Esophagus muscularis mucosa (tissue), 4 donors: ENCODE data around the gene ETF1. TPM values are rescaled to one million over a fixed set of nuclear protein-coding genes. Genes with fewer than 3 reads are reported as not detected.

ENCODE experiments used
- DNase-seq: peaks from one replicate; pipeline ENCODE4 v3.0.0-alpha.2; 2017; ENCODE audit errors: extremely low spot score
- H3K27ac ChIP-seq, 4 donors: fragments of 200-600 bp; sonication (generic); replicated peaks in 1 of 4; 1 replicate in 3 of 4; 2 replicates in 1 of 4; pipeline ENCODE4 v1.5.1; 2016 to 2019; ENCODE audit warnings: mild to moderate bottlenecking in 1 of 4
- H3K27me3 ChIP-seq, 4 donors: fragments of 200-600 bp; sonication (generic); one replicate each; pipeline versions ENCODE4 v1.5.1 to v1.6.0; 2016 to 2019
- H3K36me3 ChIP-seq, 4 donors: fragments of 200-600 bp; sonication (generic); one replicate each; pipeline ENCODE4 v1.5.1; 2016 to 2019
- H3K4me1 ChIP-seq, 4 donors: fragments of 200-600 bp; sonication (generic); one replicate each; pipeline ENCODE4 v1.5.1; 2016 to 2019
- H3K4me3 ChIP-seq, 4 donors: fragments of 200-600 bp; sonication (generic); 1 replicate in 2 of 4; 2 replicates in 2 of 4; pipeline ENCODE4 v1.5.1; 2016 to 2019; ENCODE audit warnings: mild to moderate bottlenecking in 4 of 4, moderate library complexity in 1 of 4
- H3K9me3 ChIP-seq, 4 donors: fragments of 200-600 bp; sonication (generic); 1 replicate in 3 of 4; 2 replicates in 1 of 4; pipeline ENCODE4 v1.5.1; 2016 to 2019
- CTCF ChIP-seq, 3 experiments: fragments of 200-600 bp in 2 of 3; fragments of 450-650 bp in 1 of 3; sonication (generic) in 2 of 3; IDR thresholded peaks; one replicate each; pipeline ENCODE4 v1.5.1; 2017 to 2019; ENCODE audit warnings: antibody characterized with exemption in 3 of 3, mild to moderate bottlenecking in 2 of 3, moderate library complexity in 1 of 3
- EP300 ChIP-seq: sonication (generic); formaldehyde crosslinking; IDR thresholded peaks from one replicate; pipeline ENCODE4 v1.6.1; 2017; ENCODE audit warnings: antibody characterized with exemption
- POLR2A ChIP-seq: fragments of 450-650 bp; IDR thresholded peaks from one replicate; pipeline ENCODE4 v1.6.1; 2017; ENCODE audit warnings: antibody characterized with exemption, moderate library complexity, mild to moderate bottlenecking, low read depth
- POLR2AphosphoS5 ChIP-seq, 2 donors: sonication (generic); formaldehyde crosslinking; IDR thresholded peaks; one replicate each; pipeline ENCODE4 v1.6.1; 2017; ENCODE audit warnings: antibody characterized with exemption in 2 of 2
- WGBS: methylation state at CpG from one replicate; pipeline ENCODE4 v1.1.5; 2018; 5-methylcytosine and 5-hydroxymethylcytosine counted together
- intact Hi-C: fragments of 100-400 bp; cut with DNase I; formaldehyde crosslinking; loops from one replicate; pipeline ENCODE4 v1.15.1; 2023
- total RNA-seq, 4 donors: library from RNA; depleted of rRNA; stranded (reverse); fragments of >200 nt; gene quantifications; one replicate each; pipeline versions ENCODE4 v1.1.0 to v1.2.1, GENCODE V29; 2016

Gene ETF1
- total RNA-seq, 4 donors from 2014 or later: 90.5 to 154 (median 111) TPM

- no peaks in the 10 kb centered on the region for H3K27me3 ChIP-seq
- 66% methylated on average over 6 of the region's 6 CpGs for WGBS
- peaks cover 0 to 11% (median 10%) of the 10 kb centered on the region in 4 donors for H3K4me1 ChIP-seq
- intact Hi-C loops: no loop called here
- no peak for TF ChIP-seq POLR2A
- TF ChIP-seq POLR2AphosphoS5 (IDR thresholded peaks at IDR 0.05): peak in 1 of 2 donors; percentile 31
- no peak overlapping the region for H3K4me3 ChIP-seq
- no peak overlapping the region for H3K27ac ChIP-seq
- H3K9me3 ChIP-seq: no peaks in the 10 kb centered on the region
- no peak for DNase-seq
- H3K36me3 ChIP-seq: peaks cover 0 to 11% (median 5%) of the 10 kb centered on the region in 4 donors
Observed at GRCh38 chr5:138472353-138472752, 70.7 kb downstream of the ETF1 start.

GRCh38 chr5:138471052-138471361 lies 72.0 kb downstream of the ETF1 start:
- no peak overlapping the region for H3K4me3 ChIP-seq
- H3K27me3 ChIP-seq: no peaks in the 10 kb centered on the region
- H3K9me3 ChIP-seq: no peaks in the 10 kb centered on the region
- 90% methylated on average over 2 of the region's 2 CpGs for WGBS
- intact Hi-C loops: no loop called here
- H3K36me3 ChIP-seq: peaks cover 0 to 18% (median 9%) of the 10 kb centered on the region in 4 donors
- TF ChIP-seq POLR2AphosphoS5 (IDR thresholded peaks at IDR 0.05) (no peak), POLR2A (no peak), CTCF (IDR thresholded peaks at IDR 0.05) (no peak), EP300 (no peak)
- no peak for DNase-seq
- peaks cover 9 to 24% (median 23%) of the 10 kb centered on the region in 4 donors for H3K4me1 ChIP-seq
- no peak overlapping the region for H3K27ac ChIP-seq

GRCh38 chr5:138470322-138471051 lies 72.5 kb downstream of the ETF1 start:
- WGBS: 83% methylated on average over 3 of the region's 3 CpGs
- no peak overlapping the region for H3K4me3 ChIP-seq
- DNase-seq: no peak

GRCh38 chr5:138469540-138470321 lies 73.3 kb downstream of the ETF1 start:
- DNase-seq: no peak
- 70% methylated on average over 5 of the region's 8 CpGs for WGBS
- Histone ChIP-seq H3K4me1 (peaks cover 13 to 31% (median 28%) of the 10 kb centered on the region in 4 donors), H3K27me3 (no peaks in the 10 kb centered on the region), H3K36me3 (peaks cover 0 to 18% (median 9%) of the 10 kb centered on the region in 4 donors), H3K27ac (peak overlapping the region in 2 of 4 donors; percentile 2 to 40), H3K9me3 (no peaks in the 10 kb centered on the region), H3K4me3 (peak overlapping the region in 1 of 4 donors; percentile 5)
- TF ChIP-seq POLR2AphosphoS5 (IDR thresholded peaks at IDR 0.05) (peak in 1 of 2 donors; percentile 79), CTCF (IDR thresholded peaks at IDR 0.05) (no peak)
- intact Hi-C loops: no loop called here

More at GRCh38 chr5:138470322-138471051, 72.5 kb downstream of the ETF1 start:
- H3K36me3 ChIP-seq: peaks cover 0 to 18% (median 9%) of the 10 kb centered on the region in 4 donors
- TF ChIP-seq POLR2A: no peak
- TF ChIP-seq POLR2AphosphoS5 (IDR thresholded peaks at IDR 0.05): peak in 1 of 2 donors; percentile 43
- peak overlapping the region in 1 of 4 donors; percentile 2 for H3K27ac ChIP-seq
- peaks cover 13 to 30% (median 28%) of the 10 kb centered on the region in 4 donors for H3K4me1 ChIP-seq
- intact Hi-C loops: no loop called here
- no peaks in the 10 kb centered on the region for H3K27me3 ChIP-seq
- no peaks in the 10 kb centered on the region for H3K9me3 ChIP-seq

GRCh38 chr5:138468966-138469539 lies 74.0 kb downstream of the ETF1 start:
- WGBS: 91% methylated on average over 8 of the region's 8 CpGs
- Histone ChIP-seq H3K27me3 (no peaks in the 10 kb centered on the region), H3K27ac (peak overlapping the region in 1 of 4 donors; percentile 40), H3K9me3 (no peaks in the 10 kb centered on the region), H3K4me3 (peak overlapping the region in 1 of 4 donors; percentile 5), H3K4me1 (peaks cover 13 to 31% (median 28%) of the 10 kb centered on the region in 4 donors), H3K36me3 (peaks cover 0 to 18% (median 9%) of the 10 kb centered on the region in 4 donors)
- no peak for DNase-seq
- peak in 1 of 2 donors; percentile 64 for TF ChIP-seq POLR2AphosphoS5 (IDR thresholded peaks at IDR 0.05)
- TF ChIP-seq EP300: no peak
- intact Hi-C loops: no loop called here
